RPMI7951 (cell line): Measurements from ENCODE around the gene TP53BP2. TPM values are rescaled to one million over a fixed set of nuclear protein-coding genes. Genes with fewer than 3 reads are reported as not detected.
A peak's percentile ranks its signal among the peaks of the same experiment; 100 is the strongest.
"Not testable (repeated sequence)": the region's sequence is repeated elsewhere in the genome, so short reads cannot be mapped to it uniquely, and the experiment has no call there.

ENCODE experiments used
- DNase-seq: peaks from one replicate; pipeline ENCODE4 v3.0.0-alpha.2; 2012; ENCODE audit warnings: low read depth
- total RNA-seq: library from RNA; depleted of rRNA; stranded (reverse); fragments of >200 nt; shearing (Covaris generic); gene quantifications from 2 replicates; pipeline ENCODE4 v1.2.3, GENCODE V29; 2014; rRNA removed

TP53BP2 gene
- total RNA-seq, 1 experiment from 2014 or later, result 23.7 TPM

GRCh38 chr1:223742856-223743517 is 102.8 kb downstream of the TP53BP2 start:
- no peak for DNase-seq

DNA sequence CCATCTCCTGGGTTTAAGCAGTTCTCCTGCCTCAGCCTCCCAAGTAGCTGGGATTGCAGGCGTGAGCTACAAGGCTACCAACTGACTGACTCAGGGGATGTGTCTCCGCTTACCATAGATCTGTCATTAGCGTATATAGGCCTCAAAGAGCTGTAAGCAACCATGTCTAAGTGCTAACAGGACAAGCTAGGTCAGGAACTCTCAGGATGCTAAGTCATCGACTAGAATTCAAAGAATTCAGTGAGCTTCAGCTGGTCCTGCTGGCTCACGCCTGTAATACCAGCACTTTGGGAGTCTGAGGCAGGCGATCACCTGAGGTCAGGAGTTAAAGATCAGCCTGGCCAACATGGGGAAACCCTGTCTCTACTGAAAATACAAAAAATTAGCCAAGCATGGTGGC is 103.9 kb downstream of the TP53BP2 start:
- DNase-seq, result no peak

DNA sequence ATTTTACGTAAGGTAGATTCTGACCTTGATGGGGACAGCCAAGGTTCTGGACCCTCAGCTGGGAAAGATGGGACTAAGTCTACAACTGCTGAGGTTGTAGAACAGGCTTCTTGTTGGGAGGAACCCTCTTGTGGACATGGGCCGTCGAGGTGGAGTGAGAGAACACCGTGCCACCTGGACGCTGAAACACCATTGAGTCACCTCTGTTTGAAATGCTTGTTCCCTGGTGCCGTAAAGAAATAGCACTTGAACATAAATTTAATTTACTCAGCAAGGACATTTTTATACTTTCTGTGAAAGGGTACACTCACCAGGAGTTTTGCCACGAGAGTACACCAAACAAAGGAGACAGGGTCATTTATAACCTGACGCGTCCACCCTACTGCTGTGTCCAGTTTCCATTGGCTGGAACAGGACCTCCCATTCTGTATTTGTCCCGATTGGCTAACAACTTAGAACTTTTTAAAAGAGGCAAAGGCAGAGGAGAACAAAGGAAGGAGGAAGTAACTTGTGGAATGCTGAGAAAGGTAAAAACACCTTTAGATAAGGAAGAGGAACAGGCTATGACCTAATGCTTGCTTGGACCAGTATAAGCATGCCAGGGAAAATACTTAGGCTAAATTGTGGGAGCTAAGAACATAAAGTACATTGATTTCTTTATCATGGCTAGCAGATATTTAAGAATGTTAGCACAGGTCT is 105.6 kb downstream of the TP53BP2 start:
- not testable (repeated sequence) for DNase-seq

DNA sequence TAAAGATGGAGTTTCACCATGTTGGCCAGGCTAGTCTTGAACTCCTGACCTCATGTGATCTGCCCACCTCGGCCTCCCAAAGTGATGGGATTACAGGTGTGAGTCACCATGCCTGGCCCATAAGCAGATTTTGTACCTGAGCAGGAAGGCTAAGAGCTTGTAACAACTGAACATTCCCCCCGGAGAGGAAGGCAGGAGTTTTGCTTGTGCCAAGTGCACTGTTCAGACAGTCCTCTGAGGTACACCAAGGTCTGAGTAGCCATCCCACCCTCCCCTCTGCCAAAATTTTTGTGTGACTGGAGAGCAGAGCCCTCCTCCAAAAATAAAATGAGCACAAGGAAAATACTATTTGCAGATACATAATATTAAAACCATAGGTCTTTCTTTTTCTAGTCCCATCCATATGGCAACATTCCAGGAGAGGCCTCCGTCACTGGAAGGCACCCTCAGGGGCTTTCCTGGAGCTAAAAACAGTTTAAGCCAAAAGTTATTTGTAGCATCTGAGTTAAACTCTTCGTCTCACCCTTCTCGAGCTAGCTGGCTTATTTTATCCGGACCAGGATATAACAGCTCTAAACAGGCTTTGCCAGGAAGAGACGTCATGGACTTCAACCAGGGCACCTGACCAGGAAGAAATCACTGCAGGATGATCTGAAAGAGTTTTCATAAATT is 106.2 kb downstream of the TP53BP2 start:
- peak; percentile 32 for DNase-seq

GRCh38 chr1:223738465-223739365 is 107.0 kb downstream of the TP53BP2 start:
- DNase-seq, result no peak

DNA sequence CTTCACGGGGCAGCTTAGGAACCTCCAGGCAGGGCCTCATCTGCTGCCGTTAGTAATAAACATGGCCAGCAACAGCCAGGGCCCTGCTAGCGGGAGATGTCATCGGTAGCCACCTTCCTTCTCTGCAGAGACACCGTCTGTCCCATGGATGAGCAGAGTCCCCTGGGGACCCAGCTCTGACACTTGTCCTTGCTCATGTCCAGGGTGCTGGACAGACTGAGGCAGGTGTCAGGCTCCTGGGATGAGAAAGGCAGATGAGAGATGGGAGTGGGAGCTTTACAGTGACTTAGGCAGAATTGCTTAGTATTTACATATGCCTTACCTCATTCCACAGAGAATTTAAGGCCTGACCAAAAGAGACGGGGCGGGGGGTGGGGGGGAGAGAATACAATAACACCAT is 108.4 kb downstream of the TP53BP2 start:
- DNase-seq, result no peak

- DNase-seq, result not testable (repeated sequence)
Measured at GRCh38 chr1:223736638-223737037, 109.1 kb downstream of the TP53BP2 start.

- no peak for DNase-seq
Measured at GRCh38 chr1:223733898-223734852, 111.6 kb downstream of the TP53BP2 start.

DNA sequence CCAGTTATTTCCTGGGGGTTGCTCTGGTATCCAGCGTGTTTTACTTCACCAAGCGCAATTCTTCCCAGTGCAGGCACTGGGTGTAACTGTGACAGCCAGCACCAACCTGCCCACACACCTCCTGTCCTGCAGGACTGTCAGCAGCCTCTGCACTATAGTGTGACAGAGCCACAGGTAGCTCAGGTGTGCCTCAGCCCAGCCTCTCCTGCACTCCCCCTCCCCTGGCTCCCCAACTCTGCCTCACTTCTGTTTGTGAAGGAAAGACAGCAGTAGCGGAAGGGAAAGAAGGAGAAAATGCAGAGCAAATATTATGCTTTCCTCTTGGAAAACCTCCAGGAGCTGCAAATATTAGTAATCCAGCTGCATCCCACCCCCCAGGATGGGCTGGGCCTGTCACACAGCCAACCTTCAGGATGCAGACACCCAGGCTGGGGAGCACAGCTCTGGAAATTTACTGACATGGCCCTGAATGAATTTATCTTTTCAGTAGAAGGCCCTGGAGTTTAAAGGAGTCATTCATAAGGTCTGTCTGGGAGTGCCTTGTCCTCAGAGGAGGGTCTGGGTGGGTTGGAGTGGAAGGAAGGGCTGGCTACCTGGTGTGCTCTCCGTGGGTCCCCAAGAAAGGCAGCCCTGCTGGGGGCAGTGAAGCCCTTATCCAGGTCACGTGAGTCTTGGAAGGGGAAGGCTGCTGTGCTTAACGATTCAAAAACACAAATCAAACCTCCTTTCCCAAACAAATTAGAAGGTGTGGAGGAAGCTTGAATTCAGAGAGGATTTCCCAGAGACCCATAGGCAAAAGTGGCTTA is 112.6 kb downstream of the TP53BP2 start:
- DNase-seq, result no peak

DNA sequence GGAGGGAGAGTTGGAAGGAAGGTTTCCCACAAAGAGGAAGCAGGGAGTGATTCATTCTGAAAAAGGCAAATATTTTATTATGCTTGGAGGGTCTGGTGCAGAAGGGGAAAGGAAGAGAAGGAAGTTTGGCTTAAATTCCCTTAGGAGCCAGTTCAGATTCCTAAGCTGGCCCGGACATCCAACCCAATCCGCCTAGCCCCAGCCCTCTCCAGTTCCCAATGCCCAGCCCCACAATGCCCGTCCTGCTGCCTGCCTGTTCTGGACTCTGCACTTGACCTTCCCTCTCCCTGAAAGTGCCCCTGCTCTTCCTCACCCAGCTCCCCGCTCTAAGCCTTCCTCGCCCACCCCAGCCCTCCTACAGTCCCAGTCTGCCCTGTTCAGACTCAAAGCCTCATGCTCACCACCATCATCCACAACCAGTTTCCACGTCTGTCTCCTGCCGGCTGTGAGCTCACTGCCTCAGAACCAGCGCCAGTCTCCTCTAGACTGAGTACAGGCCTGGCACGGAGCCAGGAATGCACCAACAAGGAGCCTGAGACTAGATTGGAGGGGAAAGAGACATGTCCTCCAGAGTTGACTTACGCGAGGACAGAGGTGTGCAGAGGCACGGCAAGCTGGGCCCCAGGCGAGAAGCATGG is 114.5 kb downstream of the TP53BP2 start:
- peak; percentile 68 for DNase-seq

DNA sequence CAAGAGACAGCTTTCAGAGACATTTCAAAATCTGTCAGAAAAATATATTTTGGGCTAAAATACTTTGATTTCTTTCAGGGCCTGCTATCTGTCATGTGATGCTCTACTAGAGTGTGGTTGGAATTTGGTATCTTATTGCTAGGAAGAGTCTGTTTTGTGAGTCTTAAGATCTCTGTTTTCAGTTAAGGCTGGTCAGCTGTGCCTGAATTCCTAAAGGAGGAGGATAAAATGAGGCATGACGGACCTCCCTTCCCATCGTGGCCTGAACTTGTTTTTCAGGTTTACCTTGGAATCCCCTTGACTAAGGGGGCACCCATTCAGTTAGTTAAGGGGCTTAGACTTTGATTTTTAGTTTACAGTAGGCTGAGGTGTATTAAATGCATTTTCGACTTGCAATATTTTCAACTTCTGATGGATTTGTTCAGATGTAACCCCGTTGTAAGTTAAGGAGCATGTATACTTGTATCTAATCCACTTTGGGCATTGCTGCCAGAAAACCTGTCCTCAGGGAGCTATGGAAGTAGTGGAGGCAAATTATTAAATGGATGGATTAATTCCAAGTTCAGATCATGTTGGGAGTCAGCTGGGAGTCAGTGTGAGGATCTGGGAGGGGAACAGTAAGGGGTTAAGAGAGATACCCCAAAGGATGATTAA is 115.1 kb downstream of the TP53BP2 start:
- DNase-seq, result no peak

- no peak for DNase-seq
Measured at GRCh38 chr1:223729906-223730305, 115.8 kb downstream of the TP53BP2 start.

Other genes with a start within 250 kb of the TP53BP2 start
- gene CAPN8, start 180.2 kb downstream of the TP53BP2 start, total RNA-seq, result not detected in 2 replicates
- 202 and 247 TPM in 2 replicates for gene CAPN2, start 133.4 kb downstream of the TP53BP2 start, total RNA-seq